ENCODE data around the gene MAPKAPK5. TPM values are rescaled to one million over a fixed set of nuclear protein-coding genes. Genes with fewer than 3 reads are reported as not detected.

Gene MAPKAPK5
- polyA plus RNA-seq, 3 donors = 25.3 to 58.2 (median 28.2) TPM

- Histone ChIP-seq H3K36me3 (replicated peaks in 1 of 2; ENCODE audit: control insufficient read depth in 1 of 2, insufficient read depth in 2 of 2, low read length in 2 of 2) (no peaks in the 10 kb centered on the region), H3K27ac (ENCODE audit: low read depth in 1 of 2, low read length in 2 of 2) (no peak overlapping the region), H3K79me2 (ENCODE audit: insufficient read depth, low read length) (no peaks in the 10 kb centered on the region), H4K20me1 (ENCODE audit: insufficient read depth, low read length) (no peaks in the 10 kb centered on the region), H3K4me1 (ENCODE audit: control insufficient read depth in 1 of 2, insufficient read depth in 2 of 2, low read length in 2 of 2) (no peaks in the 10 kb centered on the region), H3K9me3 (replicated peaks in 1 of 2; ENCODE audit: control insufficient read depth in 1 of 2, insufficient read depth in 1 of 2, low read length in 2 of 2) (no peaks in the 10 kb centered on the region), H3K9ac (ENCODE audit: insufficient read depth, low read length, poor library complexity, severe bottlenecking) (no peak overlapping the region), H2AFZ (ENCODE audit: insufficient read depth, low read depth, low read length, poor library complexity, severe bottlenecking) (no peak overlapping the region), H3K4me3 (replicated peaks in 1 of 3; ENCODE audit: low read depth in 2 of 3, low read length in 3 of 3) (no peak overlapping the region), H3K4me2 (replicated peaks; ENCODE audit: extremely low read depth, low read length, poor library complexity, severe bottlenecking) (no peak overlapping the region), H3K27me3 (ENCODE audit: control insufficient read depth in 2 of 2, insufficient read depth in 2 of 2, low read length in 2 of 2) (no peaks in the 10 kb centered on the region)
- Mint-ChIP-seq H3K4me3 (no peak overlapping the region), H3K9me3 (peaks cover 0 to 2% (median 0%) of the 10 kb centered on the region in 7 donors), H3K27me3 (ENCODE audit: low read depth in 3 of 3) (peaks cover 0 to 3% (median 0%) of the 10 kb centered on the region in 3 donors), H3K4me1 (no peaks in the 10 kb centered on the region), H3K27ac (no peak overlapping the region), H3K36me3 (peaks cover 0 to 5% of the 10 kb centered on the region in 2 donors)
- WGBS (ENCODE audit: insufficient coverage) = no CpG with 5 or more reads among the region's 5 CpGs
- no peak for DNase-seq
- TF ChIP-seq CTCF (IDR thresholded peaks at IDR 0.05) = no peak
- intact Hi-C loops (cut with micrococcal nuclease) = no loop called here
Measured at GRCh38 chr12:111932241-111932640, 90.2 kb downstream of the MAPKAPK5 start.

- Histone ChIP-seq H3K9ac (ENCODE audit: insufficient read depth, low read length, poor library complexity, severe bottlenecking) (no peak overlapping the region), H3K4me1 (ENCODE audit: control insufficient read depth in 1 of 2, insufficient read depth in 2 of 2, low read length in 2 of 2) (no peaks in the 10 kb centered on the region), H3K79me2 (ENCODE audit: insufficient read depth, low read length) (no peaks in the 10 kb centered on the region), H3K4me3 (replicated peaks in 1 of 3; ENCODE audit: low read depth in 2 of 3, low read length in 3 of 3) (no peak overlapping the region), H3K4me2 (replicated peaks; ENCODE audit: extremely low read depth, low read length, poor library complexity, severe bottlenecking) (no peak overlapping the region), H3K27ac (ENCODE audit: low read depth in 1 of 2, low read length in 2 of 2) (no peak overlapping the region), H3K9me3 (replicated peaks in 1 of 2; ENCODE audit: control insufficient read depth in 1 of 2, insufficient read depth in 1 of 2, low read length in 2 of 2) (no peaks in the 10 kb centered on the region), H3K36me3 (replicated peaks in 1 of 2; ENCODE audit: control insufficient read depth in 1 of 2, insufficient read depth in 2 of 2, low read length in 2 of 2) (no peaks in the 10 kb centered on the region), H3K27me3 (ENCODE audit: control insufficient read depth in 2 of 2, insufficient read depth in 2 of 2, low read length in 2 of 2) (no peaks in the 10 kb centered on the region), H2AFZ (ENCODE audit: insufficient read depth, low read depth, low read length, poor library complexity, severe bottlenecking) (no peak overlapping the region), H4K20me1 (ENCODE audit: insufficient read depth, low read length) (no peaks in the 10 kb centered on the region)
- H3K9me3 Mint-ChIP-seq = peaks cover 0 to 2% (median 0%) of the 10 kb centered on the region in 7 donors
- H3K36me3 Mint-ChIP-seq = peaks cover 0 to 8% of the 10 kb centered on the region in 2 donors
- DNase-seq = no peak
- TF ChIP-seq CTCF (IDR thresholded peaks at IDR 0.05) = no peak
- H3K4me3 Mint-ChIP-seq = no peak overlapping the region
- H3K27ac Mint-ChIP-seq = no peak overlapping the region
- intact Hi-C loops (cut with micrococcal nuclease) = no loop called here
- peaks cover 0 to 3% (median 0%) of the 10 kb centered on the region in 3 donors for H3K27me3 Mint-ChIP-seq (ENCODE audit: low read depth in 3 of 3)
- H3K4me1 Mint-ChIP-seq = no peaks in the 10 kb centered on the region
Measured at GRCh38 chr12:111936869-111937268, 94.8 kb downstream of the MAPKAPK5 start.
